Fibroblast of skin of back (primary cell): Measurements from ENCODE around the gene BEST3. TPM values are rescaled to one million over a fixed set of nuclear protein-coding genes. Genes with fewer than 3 reads are reported as not detected.

Source experiments
- DNase-seq: peaks from one replicate; pipeline ENCODE4 v3.0.0-alpha.2; 2013
- polyA plus RNA-seq, 2 experiments: library from polyadenylated mRNA; unstranded; fragments of 120-200 nt; gene quantifications; one replicate each; pipeline ENCODE4 v1.2.1, GENCODE V29; 2013; ENCODE audit not compliant: insufficient read length in 2 of 2

BEST3 gene
- 0.26 TPM for polyA plus RNA-seq (2013, experiment 1 of 2; ENCODE audit: insufficient read length)
- 0.26 TPM for polyA plus RNA-seq (2013, experiment 2 of 2; ENCODE audit: insufficient read length)

- DNase-seq = no peak
Observed at GRCh38 chr12:69698769-69699540, at the start of gene BEST3. BEST3 (minus strand) TSS chr12:69699303; CDS start chr12:69697798, 1,505 bp downstream.

GRCh38 chr12:69744109-69744508 is 45.0 kb upstream of the BEST3 start:
- DNase-seq = no peak

- peak; percentile 33 for DNase-seq
Observed at GRCh38 chr12:69739287-69740191, 40.4 kb upstream of the BEST3 start.

GRCh38 chr12:69738351-69739286 is 39.5 kb upstream of the BEST3 start, which contains the start of gene RAB3IP:
RAB3IP (plus strand) TSS chr12:69738860; CDS start chr12:69755409, 16,549 bp downstream.
- peak; percentile 76 for DNase-seq

GRCh38 chr12:69733638-69734037 is 34.5 kb upstream of the BEST3 start:
- no peak for DNase-seq

- DNase-seq = peak; percentile 50
Observed at GRCh38 chr12:69732088-69732487, 33.0 kb upstream of the BEST3 start.

- DNase-seq = no peak
Observed at GRCh38 chr12:69726922-69727321, 27.8 kb upstream of the BEST3 start.

- DNase-seq = no peak
Observed at GRCh38 chr12:69720750-69721149, 21.6 kb upstream of the BEST3 start.

GRCh38 chr12:69719336-69720316 is 20.5 kb upstream of the BEST3 start:
- DNase-seq = no peak

GRCh38 chr12:69714542-69714941 is 15.4 kb upstream of the BEST3 start:
- no peak for DNase-seq

GRCh38 chr12:69712826-69713225 is 13.7 kb upstream of the BEST3 start:
- DNase-seq = no peak

GRCh38 chr12:69708649-69709048 is 9.5 kb upstream of the BEST3 start:
- DNase-seq = no peak

- DNase-seq = no peak
Observed at GRCh38 chr12:69704357-69704756, 5.3 kb upstream of the BEST3 start.

GRCh38 chr12:69703146-69703642 is 4.1 kb upstream of the BEST3 start:
- no peak for DNase-seq

GRCh38 chr12:69701826-69702225 is 2.7 kb upstream of the BEST3 start:
- DNase-seq = no peak

- DNase-seq = no peak
Observed at GRCh38 chr12:69698054-69698453, 1.0 kb downstream of the BEST3 start.

- no peak for DNase-seq
Observed at GRCh38 chr12:69694123-69694522, 5.0 kb downstream of the BEST3 start.

GRCh38 chr12:69689638-69690037 is 9.5 kb downstream of the BEST3 start:
- no peak for DNase-seq

- peak; percentile 97 for DNase-seq
Observed at GRCh38 chr12:69688471-69689427, 10.4 kb downstream of the BEST3 start.
